CD4-positive, alpha-beta T cell treated with Interleukin-21 for 1 hour (primary cell): ENCODE results near the gene MAML3.
A peak's percentile ranks its signal among the peaks of the same experiment; 100 is the strongest.

Source experiments
- DNase-seq: peaks from one replicate; pipeline ENCODE4 v3.0.0-alpha.2; 2020

Gene MAML3

DNA sequence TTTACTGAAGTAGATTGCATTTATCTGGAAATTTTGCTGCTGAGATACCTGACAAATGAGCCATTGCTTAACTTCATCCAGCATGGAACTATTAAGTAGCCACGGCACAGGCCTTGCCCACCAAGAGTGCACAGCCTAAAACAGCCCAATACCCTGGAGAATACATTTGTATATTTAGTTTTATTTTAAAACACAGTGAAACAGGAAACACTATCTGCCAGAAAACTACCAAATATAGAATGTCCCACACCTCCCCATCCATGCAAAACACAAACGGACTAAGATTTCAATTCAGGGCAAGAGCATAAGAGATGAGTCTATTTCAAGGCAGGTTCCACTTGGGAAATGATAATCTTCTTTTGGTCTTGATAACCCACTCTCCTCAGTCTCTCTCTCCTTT is 57.1 kb downstream of the MAML3 start:
- no peak for DNase-seq

DNA sequence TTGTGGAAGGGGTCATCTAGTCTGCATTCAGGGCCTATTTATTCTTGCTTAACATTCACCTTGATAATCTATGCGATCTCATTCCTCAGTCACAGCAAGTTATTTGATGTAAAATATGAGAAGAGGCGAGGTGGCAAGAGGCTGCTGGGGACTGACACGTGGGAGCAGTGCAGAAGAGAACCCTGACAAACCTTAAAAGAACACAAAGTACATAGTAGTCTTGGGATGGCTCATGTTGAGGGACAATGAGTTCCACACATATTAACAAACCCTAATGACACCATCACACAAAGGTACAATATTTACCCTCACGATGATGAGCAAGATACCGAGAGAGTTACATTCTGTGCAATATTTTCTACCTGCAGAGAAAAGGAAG is 57.5 kb downstream of the MAML3 start:
- DNase-seq, result no peak

DNA sequence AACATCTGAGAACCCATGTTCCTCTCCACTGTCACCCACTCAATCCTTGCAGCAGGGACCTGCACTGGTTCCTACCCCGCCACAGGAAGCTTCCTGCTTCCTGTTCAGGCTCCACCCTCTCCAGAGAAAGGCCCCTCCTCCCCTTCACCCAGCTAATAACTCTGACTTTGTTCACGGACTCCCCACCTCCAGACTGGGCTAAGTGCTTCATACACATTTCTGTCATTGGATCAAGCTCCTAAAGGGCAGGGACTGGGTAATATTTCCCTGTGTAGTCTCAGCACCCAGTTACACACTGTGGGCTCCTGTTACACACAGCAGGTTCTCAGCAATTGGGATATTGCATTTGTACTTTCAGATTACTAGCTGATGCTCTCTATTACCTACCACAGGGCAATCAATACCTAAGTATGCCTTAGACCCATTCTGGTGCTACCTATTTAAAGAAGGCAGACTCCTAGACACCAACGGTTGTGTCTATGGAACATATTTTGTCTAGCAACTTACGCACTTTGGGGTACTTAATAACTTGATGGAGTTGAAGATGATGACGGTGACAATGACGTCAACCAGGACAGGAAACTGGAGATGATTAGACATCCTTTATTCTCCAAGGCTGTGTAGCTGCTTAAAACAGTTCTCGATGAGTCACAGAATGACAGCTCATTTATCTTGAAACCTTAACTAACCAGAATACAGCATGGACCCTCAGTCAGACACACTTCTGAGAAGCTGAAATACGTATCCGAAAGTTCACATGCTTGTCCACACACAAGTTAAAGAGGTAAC is 58.1 kb downstream of the MAML3 start:
- peak; percentile 69 for DNase-seq

DNA sequence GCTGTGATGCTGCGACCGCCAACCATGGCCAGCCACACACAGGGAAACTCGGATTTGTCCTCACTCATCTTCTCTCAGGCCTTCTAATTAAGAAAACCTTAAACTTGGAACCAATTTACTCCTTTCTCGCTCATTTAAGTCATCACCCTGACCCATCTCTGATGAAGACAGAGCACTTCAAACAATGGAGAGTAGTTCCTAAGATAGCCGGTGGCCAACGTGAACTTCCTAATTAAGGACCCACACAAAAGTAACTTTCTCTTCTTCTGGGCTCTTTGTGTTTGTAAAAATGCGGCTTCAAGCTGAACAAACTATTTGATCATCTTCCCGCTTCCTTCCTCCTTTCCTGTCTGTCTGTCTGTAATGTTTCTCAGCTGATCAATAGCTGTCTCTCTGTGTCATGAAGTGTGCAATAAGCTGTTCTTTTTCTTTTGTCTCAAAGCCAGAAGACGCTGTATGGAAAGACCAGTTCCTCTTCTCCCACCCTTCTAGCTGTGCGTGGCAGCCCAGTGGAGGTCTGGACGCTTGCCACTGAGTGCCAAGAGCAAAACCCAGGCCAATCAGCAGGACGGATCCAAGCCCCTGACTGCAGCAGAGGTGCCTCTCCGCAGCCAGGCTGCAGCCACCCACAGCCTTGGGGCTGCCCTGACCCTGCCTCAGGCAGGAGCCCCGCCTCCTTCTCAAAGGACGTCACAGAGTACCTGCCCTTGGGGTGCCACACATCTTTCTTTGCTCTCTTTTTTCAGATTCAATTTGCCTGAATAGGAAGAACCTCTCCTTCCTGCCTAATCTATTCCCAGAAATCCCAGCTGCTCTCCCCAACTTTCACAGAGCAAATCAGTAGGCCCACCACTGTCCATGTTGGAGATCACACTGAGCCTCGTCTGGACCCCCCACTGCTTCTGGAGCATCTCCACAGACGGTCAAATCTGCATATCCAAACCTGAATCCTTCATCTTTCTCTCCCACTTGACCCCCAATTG is 59.3 kb downstream of the MAML3 start:
- DNase-seq, result peak; percentile 63

DNA sequence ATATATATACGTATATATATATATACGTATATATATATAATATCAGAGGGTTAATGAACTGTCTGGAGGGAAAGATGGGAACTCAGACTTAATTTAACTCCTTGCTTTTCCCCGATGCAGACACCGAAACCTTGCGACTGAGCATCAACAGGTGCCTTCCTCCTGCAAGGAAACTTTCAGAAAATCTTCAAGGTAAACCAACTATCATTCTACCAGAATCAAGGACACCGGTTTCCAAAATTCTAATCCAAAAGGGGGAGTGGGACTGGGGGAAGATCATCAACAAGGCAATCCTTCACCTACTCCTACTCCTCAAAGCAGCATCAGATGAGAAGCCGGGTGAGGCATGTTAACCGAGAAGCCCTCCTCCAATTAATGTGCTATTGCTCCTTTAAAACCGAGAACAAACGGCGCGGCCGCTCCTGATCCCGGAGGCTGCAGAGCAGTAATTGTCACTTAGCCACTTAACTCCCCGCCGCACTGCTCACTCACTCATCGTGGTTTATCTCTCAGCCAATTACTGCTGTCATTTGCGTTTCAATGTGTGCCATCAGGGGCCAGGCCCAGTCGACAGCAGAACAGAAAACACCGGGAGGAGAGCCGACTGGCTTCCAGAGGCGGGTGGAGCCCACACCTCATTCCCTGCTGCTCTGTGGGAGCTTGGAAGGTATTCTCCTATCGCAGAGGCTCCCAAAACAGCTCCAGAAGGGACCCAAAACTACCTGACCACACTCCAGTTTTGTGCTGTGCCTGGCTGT is 61.7 kb downstream of the MAML3 start:
- DNase-seq, result no peak

DNA sequence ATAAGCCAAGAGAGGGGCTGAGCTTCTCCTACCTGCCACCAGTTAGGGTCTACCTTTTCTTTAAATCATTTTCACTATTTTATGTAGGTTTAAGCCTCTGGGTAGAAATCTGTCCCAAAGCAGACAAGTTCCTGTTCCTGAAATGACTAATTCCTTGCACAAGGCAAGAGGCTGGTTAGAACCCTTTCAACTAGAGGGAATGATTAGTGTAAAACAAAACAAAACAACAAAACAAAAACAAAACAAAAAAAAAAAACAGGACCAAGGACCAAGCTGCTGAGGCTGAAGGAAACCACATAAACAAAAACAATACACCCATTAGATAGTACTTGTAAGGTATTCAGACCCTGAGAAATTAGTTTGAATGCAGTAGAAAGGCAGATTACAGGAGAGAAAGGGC is 62.7 kb downstream of the MAML3 start:
- no peak for DNase-seq

DNA sequence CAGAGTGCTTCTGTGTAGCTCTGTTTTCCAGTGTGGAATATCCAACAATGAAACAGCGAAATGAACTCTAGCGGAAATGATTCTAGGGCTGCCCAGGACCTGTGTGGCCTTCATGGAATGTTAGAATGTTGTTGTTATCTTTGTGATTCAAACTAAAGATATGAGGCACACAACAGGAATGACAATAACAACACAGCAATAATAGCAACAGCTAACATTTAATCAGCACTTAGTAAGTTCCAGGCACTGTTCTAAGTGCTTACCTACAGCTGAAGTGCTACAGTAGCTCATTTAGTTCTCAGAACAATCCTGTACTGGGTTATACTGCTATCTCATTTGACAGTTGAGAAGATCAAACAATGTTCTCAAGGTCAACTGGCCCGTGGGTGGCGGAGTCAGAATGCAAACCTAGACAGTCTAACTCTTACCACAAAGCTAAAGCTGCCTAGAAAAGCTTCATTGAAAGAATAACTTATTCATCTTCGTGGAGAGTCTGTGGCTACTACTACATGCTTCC is 63.7 kb downstream of the MAML3 start:
- no peak for DNase-seq

DNA sequence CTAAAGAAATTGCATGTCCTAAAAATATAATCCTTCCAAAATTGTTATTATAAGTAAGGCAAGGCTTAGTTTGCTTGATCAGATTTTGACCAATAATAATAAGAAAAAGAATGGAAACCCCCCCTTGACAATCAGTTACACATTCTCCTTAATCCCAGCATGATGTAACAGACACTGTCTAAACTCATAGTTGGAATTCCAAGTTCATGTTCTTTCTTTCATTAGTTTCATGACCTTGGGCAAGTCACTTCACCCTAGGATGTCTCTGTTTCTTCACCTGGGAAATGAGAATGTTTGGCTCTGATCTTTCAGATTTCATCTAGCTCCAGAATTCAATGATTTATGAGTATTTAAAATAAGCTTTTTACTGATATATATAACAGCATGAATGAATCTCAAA is 64.8 kb downstream of the MAML3 start:
- no peak for DNase-seq

DNA sequence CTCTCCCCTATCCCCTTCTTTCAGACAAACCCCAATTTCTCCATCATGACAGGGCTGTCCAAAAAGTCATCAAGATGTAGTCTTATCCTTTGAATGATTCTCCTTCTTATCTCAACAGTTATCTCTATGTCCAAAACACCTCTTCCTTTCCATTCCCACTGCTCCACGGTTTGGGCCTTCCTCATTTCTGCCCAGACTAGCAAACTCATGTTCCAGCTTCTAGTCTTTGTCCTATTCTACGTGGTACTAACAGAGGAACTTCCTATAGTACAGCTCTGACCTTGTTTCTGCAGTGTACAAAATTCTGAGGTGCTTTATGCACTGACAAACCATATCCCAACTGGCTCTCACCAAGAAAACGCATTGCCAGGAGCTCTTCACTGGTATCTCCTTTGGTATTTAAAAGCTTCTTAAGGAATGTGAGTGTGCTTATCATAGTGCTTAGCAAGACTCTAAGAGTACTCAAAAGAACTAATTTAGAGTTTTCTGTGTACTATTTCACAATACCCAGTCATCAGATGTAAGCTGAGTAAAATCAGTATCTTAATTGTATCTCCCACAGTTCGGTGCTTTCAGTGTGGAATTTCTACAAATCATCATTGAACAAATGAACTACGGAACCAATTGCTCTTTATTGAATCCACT is 65.5 kb downstream of the MAML3 start:
- no peak for DNase-seq

DNA sequence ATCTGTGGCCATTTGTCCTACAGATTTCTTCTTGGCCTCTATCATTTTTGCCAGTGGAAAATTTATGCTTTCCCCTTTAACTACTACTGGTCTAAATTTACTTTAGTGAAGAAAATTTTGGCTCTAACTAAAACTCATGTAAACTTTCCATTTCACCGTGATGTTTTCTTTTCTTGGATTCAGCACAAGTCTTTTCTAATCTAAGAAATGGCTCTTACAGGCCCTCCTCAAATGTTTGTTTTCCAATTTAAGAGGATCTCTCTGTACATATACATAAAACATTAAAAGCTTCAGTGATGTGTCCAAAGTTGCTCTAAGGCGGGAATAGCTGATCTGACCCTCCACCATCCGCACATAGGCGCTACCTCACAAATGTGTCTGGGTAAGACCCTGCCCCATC is 68.1 kb downstream of the MAML3 start:
- no peak for DNase-seq

DNA sequence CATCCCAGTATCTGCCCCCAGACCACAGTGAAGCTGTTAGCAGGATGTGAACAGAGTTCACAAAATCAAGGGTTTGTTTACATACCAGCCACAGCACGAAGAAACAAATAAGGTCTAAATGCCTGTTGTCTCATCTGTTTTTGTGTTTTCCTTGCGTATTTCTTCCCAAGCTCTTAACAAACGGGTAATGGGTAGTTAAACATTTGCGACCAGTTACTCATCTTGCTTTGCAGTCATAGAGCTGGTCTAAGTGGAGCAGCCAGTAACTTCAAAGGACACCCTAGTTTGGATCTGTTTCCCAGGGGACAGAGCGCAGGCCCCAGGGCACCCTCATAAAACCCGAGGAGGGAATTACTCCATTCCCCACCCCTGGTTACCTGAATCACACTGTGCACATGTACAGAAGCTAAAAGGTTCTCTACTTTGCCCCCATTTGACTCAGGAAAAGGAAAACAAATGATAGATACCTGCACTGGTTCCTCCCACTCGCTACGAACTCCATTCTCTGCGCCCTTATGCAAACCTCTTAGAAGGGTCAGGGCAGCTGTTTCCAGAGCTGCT is 68.8 kb downstream of the MAML3 start:
- no peak for DNase-seq

DNA sequence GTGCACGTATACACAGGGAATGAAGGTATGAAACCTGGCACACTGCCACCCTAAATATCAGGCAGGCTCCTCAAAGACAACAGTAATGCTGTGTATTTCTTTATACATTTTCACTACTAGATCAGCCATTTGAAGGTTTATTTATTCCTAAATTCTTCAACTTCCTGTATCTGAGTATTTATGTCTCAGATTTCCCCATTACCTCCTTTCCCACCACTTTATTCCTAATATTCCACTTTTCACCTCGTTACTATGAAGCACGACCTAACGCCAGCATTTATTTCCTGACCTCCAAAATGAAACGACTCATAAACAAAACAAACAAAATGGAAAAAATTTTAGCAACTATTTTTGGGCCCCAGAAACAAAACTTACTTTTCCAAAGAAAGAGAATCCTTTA is 69.6 kb downstream of the MAML3 start:
- DNase-seq, result no peak

DNA sequence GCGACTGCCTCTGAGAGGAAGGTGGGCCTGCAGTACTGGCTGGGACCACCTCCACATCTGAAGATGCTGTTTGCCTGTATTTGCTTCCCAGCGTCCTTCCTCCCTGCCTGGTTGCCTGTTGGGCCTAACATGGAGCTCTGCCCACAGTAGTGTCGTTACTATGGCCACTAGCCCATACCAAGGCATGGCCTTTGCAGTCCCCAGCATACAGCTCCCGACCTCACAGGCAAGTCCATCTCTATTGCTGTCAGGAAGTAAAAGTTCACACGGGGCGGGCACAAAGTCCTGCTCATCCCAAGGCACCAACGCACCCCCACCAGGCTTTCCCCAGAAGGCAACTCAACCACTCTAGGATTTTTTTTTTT is 71.6 kb downstream of the MAML3 start:
- DNase-seq, result no peak

DNA sequence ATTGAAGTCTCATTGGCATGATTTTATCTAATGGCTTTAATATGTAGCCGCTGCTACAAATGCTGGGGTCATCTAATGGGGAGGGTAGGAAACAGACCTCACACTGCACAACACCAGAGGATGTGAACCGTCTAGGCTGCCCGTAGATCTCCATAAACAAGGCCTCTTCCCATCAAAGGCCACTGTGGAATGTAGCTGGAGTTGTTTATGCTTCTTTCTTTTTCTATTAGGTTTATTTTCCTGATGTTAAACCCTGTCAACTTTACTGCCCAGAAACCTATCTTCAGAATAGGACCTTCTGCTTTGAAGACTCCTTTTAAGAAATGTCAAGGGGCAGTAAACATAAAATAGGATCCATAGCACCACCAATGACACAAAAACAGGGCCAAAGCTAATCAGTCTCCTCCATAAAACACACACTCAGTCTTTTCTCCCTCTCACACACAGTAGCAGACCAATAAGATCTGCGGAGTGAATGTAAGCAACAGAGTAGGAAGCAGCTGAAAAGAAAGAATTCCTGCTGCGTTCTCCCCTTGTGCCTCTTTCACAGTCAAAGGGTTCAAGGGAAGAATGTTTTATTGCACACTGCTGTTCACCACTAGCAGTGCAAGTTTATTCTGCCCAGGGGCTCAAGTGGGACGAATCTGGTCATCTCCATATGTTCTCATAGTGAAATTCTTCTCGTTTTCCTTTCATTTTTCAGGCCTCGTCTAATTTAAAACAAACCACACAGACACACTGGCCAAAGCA is 72.2 kb downstream of the MAML3 start:
- no peak for DNase-seq

DNA sequence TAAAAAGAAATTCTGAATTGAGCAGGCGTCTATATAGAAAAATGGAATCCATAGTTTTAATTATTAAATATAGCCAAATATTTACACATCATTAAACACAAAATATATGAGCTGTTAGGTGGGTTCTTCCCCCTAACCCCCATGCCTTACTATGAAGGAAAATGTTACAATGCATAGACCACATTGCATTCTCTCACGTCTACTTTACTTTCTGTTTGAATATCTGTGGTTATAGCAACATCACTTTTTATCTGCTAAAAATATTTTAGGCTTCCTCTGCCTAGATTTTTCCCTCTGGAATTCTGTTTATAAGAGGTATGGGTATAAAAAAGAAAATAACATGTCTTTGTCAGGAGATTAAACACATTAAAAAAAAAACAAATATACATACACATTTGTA is 73.1 kb downstream of the MAML3 start:
- no peak for DNase-seq

DNA sequence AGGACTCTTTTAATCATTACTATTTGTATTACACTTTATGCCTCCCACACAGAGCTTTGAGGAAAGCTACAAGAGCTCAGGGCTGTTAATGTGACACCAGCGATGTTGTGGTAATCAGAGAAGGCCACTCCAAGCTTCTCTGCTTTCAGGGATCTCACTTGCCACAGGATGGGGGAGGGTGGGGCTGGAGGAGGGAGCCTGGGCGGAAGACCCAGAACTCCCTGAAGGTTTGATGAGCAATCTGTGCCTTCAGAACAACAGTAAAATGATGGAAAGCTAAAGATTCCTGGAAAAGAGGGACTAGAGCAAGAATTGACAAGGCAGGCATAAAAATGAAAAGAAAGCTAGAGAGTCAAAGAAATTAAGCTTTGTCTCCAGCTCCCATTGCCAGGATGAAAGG is 75.6 kb downstream of the MAML3 start:
- no peak for DNase-seq

DNA sequence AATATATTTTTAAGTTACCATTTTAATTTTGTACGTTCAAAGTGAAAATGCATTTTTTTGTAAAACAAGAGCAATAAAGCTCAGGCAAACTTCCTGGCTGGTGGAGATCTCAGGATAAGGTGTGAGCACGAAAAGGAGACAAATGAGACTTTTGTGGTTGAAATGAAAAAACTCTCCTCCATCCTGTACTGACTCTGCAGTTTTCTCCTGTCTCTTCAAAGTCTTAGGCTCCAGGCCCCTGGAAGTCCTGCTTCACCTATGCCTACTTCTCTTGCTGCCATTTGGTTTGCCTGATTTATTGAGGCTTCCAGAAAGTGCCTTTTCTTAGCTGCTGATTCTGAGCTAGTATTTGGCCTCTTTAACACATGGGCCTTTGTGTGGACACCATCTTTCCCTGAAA is 77.7 kb downstream of the MAML3 start:
- no peak for DNase-seq

DNA sequence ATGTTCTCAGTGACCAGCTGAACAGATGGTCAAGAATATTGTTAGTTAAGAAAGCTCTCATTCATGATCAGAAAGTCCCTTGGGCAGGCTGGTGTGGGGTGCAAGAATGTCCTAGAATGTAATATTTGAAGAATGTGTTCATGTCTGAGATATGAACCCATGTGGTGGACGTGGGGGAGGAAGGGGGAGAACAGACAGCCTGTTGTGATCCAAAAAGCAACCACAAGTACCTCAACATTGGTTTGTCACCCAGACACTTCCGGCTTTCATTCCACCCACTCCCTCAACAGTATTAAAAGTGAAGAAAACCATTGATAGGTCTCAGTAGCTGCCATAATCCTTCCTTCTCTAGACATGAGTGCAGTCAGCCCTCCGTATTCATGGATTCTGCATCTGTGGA is 82.2 kb downstream of the MAML3 start:
- DNase-seq, result peak; percentile 58

DNA sequence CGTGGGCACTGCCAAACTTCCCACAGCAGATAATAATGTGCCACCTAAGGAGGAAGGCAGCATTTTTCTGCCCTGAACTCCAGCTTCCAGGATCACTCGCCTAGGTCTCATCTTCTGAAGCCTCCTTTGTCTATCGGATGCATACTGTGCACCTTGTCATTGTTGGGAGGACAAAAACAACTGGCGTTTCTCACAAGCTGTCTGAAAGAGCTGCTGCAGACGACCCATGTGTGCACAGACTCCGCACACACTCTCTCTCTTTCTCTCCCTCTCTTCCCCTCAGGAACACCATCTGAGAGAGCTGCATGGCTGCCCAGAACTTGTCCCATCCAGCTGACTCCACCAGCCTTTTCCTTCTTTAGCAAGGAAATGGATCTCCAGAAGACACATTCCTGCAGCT is 83.0 kb downstream of the MAML3 start:
- DNase-seq, result no peak

DNA sequence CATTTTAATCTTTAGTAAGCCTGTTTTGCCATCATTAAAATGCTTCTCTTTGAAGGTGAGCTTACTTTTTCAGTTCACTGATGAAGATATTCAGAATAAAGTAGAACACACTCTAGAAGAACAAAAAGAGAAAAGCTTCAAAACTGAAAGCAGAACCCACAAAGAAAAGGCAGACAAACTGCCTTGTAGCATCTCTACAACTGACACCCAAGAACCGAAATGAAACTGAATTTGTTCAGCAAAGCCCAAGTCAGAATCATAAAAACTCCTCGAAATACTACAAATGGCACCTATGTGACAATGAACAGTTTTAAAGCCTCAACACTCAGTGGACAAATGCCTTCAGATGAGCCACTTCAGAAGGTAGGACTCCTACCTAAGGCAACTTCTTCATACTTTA is 83.6 kb downstream of the MAML3 start:
- DNase-seq, result no peak

DNA sequence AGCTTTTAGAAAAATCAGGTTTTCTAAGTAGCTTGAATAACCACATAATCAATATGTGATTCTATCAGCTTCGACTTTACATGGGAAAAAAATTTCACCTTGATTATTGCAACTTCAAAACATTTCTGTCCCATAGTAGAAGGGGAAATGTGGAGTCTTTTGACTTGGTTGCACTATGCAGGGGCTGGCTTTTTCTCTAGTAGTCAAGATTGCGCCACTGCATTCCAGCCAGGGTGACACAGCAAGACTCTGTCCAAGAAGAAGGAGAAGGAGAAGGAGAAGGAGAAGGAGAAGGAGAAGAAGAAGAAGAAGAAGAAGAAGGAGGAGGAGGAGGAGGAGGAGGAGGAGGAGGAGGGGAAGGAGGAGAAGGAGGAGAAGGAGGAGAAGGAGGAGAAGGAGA is 84.9 kb downstream of the MAML3 start:
- DNase-seq, result no peak

DNA sequence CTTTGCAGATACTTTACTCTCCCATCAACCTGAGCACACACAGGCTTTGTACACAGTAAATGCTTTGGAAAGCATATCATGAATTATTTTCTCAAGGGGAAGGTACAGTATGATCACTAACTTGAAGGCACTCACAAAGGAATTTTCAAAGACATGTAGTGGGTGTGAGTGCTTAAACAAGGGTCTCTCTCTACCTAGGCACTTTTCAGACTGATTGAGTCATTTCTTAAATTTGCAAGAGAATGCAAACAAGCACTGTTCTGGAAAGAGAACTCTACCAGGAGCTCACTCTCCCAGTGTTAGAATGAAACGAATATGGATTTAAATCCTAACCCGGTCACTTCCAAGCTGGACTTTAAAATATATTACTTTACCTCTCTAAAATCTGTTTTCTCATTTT is 85.7 kb downstream of the MAML3 start:
- no peak for DNase-seq
